AG08396 (cell line): ENCODE measurements around the gene TMEM218.
"Not testable (repeated sequence)": the region's sequence is repeated elsewhere in the genome, so short reads cannot be mapped to it uniquely, and the experiment has no call there.

Experiments used
- DNase-seq: peaks from one replicate; pipeline ENCODE4 v3.0.0; 2012; ENCODE audit warnings: low spot score, mixed read lengths

Gene TMEM218

DNA sequence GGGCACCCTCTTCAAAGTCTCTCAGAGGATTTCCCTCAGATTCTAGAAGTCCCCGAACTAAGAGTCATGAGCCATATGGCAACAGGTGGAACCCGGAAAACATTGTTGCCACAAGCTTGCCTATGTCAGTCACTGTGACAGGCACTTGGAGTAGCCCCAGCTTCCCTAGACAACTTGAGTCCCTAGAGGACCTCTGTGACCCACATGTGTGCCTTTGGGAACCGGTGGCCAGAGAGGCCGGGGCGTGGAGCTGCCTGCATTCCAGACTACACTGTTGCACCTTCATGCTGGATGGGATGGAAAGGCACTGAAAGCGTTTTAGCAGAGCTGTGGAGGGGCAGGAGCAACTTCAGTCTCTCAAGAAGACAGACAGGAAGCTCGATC is 36.2 kb downstream of the TMEM218 start:
- no peak for DNase-seq

GRCh38 chr11:125074511-125075241 is 36.8 kb downstream of the TMEM218 start:
- DNase-seq = no peak

DNA sequence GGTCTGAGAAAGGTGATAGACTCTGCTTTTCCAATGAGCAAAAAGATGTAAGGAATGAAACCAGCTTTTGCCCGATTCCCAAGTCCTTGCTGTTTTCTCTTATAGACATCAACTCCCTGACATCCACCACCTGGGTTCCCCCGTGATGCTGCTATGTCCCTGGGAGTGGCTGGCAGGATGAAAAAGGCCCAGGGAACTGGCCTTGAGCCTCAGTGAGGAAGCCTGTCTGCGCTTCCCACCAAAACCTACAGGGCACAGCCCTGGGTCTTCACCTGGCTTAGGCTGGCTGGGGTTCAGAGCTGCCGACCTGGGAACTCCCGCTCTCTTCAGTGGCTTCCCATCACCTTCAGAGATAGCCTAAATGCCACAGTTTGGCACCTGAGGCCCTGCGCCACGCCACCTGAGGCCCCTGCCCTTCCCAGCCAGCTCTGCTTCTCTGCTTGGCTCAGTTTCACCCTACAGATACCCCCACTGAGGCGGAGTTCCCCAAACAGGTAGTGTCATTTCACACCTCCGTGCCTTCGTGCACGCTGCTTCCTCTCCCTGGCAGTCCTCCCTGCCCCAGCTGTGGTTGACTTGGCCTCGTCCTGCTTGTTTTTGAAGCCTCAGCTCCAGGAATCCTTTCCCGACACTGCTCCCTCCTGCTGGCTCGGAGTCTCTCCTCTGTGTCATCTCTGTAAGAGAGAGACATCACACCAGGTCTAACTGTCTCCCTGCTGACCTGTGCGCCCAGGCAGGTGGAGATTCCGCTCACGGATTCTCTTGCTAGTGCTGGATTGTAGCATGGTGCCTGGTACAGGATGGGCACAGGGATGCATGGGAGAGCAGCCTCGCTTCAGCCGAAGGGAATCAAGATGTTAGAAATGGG is 37.6 kb downstream of the TMEM218 start:
- no peak for DNase-seq

GRCh38 chr11:125072961-125073590 is 38.4 kb downstream of the TMEM218 start:
- DNase-seq = no peak

- no peak for DNase-seq
Observed at GRCh38 chr11:125072218-125072960, 39.0 kb downstream of the TMEM218 start.

GRCh38 chr11:125071846-125072217 is 39.6 kb downstream of the TMEM218 start:
- no peak for DNase-seq

GRCh38 chr11:125071435-125071834 is 40.0 kb downstream of the TMEM218 start:
- no peak for DNase-seq

- DNase-seq = peak; percentile 67
Observed at GRCh38 chr11:125070699-125071254, 40.6 kb downstream of the TMEM218 start.

GRCh38 chr11:125069796-125070195 is 41.6 kb downstream of the TMEM218 start:
- DNase-seq = no peak

- no peak for DNase-seq
Observed at GRCh38 chr11:125069008-125069407, 42.4 kb downstream of the TMEM218 start.

DNA sequence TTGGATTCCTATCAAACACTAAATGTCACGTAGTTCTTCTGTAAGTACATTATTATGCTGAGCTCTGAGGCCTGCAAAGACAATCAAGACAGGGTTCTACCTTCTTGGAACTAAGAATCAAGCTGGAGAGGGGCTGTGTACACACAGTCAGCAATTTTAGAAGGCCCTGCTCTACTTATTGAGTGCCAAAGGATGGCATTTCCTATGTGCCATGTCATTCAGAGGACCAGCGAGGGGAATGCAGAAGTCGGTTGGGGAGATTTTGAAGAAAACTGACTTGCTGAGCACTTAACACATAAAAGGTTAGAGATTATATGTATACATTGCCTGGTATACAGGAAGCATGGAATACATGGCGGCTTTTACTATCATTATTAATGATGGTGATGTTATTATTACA is 43.1 kb downstream of the TMEM218 start:
- no peak for DNase-seq

- DNase-seq = no peak
Observed at GRCh38 chr11:125064070-125064469, 47.4 kb downstream of the TMEM218 start.

DNA sequence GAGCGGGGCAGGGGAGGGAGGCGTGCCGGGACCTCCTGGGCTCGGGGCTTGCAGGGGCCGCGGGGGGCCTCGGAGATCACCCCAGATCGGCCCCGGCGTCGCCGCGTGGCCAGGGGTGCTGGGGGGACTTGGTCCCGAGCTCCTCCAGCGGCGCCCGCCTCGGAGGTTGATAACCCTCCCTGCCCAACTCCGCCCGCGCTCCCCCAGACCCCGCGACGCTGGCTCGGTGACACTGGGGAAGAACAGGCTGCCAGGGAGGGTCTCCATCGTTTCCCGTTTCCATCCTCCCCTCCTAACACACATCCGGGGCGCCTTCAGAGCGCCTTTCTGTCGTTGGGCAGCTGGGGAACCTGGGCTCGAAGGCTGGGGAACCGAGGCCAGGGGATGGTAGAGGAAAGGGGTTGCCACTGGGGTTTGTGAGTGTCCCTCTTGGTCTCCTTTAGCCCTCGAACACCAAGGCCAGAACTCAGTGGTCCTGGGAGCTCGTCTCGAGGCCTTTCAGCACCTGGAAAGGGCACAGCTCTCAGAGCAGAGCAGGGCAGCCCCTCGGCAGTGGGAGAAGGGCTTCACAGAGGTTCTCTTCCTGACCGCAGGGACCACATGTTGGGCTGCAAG is 47.9 kb downstream of the TMEM218 start:
- no peak for DNase-seq

DNA sequence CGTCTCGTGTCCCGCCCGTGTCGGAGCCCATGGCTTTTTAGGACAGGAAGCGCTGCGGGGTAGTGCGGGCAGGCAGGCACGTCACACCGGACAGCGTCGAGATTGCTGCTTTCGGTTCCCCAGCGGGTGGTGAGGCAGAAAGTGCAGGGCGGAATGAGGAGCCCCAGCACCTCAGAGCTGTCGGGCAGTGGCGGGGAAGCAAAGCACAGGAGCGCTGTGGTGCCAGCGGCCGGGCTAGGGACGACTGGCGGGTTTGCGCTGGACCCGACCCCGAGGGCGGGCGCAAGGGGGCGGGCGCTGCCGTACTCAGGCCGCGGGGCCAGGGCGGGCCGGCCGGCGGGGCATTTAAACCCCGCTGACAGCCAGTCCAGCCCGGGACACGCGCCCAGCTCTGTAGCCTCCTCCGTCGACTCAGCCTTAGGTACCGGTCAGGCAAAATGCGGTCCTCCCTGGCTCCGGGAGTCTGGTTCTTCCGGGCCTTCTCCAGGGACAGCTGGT is 48.4 kb downstream of the TMEM218 start, which contains the start of gene SLC37A2:
Gene SLC37A2, plus strand, starts transcription at position 375 of the 498 bp plus-strand sequence. Its CDS starts 63 bp downstream, at position 438.
- DNase-seq = peak; percentile 93

GRCh38 chr11:125062218-125062930 is 49.1 kb downstream of the TMEM218 start:
- no peak for DNase-seq

GRCh38 chr11:125061281-125061680 is 50.1 kb downstream of the TMEM218 start:
- DNase-seq = no peak

- DNase-seq = no peak
Observed at GRCh38 chr11:125057693-125058016, 53.8 kb downstream of the TMEM218 start.

DNA sequence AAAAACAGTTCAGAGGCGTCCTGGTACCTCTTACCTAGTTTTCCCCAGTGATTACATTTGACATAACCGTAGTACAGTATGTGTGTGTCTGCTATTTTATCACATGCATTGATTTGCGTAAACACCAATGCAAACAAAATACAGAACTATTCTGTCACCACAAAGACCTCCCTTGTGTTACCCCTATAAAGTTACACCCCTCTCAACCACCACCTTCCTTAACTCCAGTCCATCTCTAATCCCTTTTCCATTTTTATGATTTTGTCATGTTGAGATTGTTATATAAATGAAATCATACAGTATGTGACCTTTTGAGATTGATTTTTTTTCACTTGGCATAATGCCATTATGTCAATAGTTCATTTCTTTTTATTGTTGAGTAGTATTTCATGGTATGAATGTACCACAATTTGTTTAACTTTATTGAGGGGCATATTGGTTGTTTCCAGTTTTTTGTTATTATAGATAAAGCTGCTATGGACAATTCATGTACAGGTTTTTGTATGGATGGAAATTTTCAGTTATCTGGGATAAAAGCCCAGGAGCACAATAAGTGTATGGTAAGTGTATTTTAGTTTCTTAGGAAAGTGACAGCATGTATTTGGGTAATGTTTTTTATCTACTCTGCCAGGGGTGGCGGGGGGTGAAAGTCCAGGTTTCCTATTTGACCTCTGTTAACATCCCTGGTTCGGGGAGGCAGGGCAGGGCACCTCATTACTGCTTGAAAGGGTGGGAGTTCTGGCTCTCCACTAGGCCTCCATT is 54.3 kb downstream of the TMEM218 start:
- no peak for DNase-seq

DNA sequence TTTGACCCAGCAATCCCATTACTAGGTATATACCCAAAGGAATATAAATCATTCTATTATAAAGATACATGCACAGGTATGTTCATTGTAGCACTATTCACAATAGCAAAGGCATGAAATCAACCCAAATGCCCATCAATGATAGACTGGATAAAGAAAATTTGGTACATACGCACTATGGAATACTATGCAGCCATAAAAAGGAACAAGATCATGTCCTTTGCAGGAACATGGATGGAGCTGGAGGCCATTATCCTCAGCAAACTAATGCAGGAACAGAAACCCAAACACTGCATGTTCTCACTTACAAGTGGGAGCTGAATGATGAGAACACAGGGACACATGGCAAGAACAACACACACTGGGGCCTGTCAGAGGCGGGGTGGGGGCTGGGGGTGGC is 55.3 kb downstream of the TMEM218 start:
- not testable (repeated sequence) for DNase-seq
